Glutamatergic neuron (in vitro differentiated cells): ENCODE results near the gene NOS1AP. TPM values are rescaled to one million over a fixed set of nuclear protein-coding genes. Genes with fewer than 3 reads are reported as not detected.

Experiments
- DNase-seq: peaks from one replicate; pipeline ENCODE4 v3.0.0; 2022
- H3K27ac Mint-ChIP-seq: one replicate; pipeline ENCODE4 v1.8.0; 2020; ENCODE audit warnings: mild to moderate bottlenecking, mixed read lengths, inconsistent platforms; ENCODE audit not compliant: unreplicated experiment
- H3K27me3 Mint-ChIP-seq: one replicate; pipeline ENCODE4 v1.8.0; 2020; ENCODE audit warnings: mild to moderate bottlenecking, moderate library complexity, mixed read lengths, inconsistent platforms; ENCODE audit not compliant: unreplicated experiment
- H3K36me3 Mint-ChIP-seq: one replicate; pipeline ENCODE4 v1.8.0; 2020; ENCODE audit warnings: mild to moderate bottlenecking, mixed read lengths, inconsistent platforms; ENCODE audit not compliant: unreplicated experiment
- H3K4me1 Mint-ChIP-seq: one replicate; pipeline ENCODE4 v1.8.0; 2020; ENCODE audit warnings: mild to moderate bottlenecking, low read depth, mixed read lengths, inconsistent platforms; ENCODE audit not compliant: unreplicated experiment
- H3K4me3 Mint-ChIP-seq: one replicate; pipeline ENCODE4 v1.8.0; 2020; ENCODE audit warnings: mild to moderate bottlenecking, mixed read lengths, inconsistent platforms; ENCODE audit not compliant: unreplicated experiment
- H3K9me3 Mint-ChIP-seq: one replicate; pipeline ENCODE4 v1.8.0; 2020; ENCODE audit warnings: mild to moderate bottlenecking, moderate library complexity, mixed read lengths, inconsistent platforms; ENCODE audit not compliant: unreplicated experiment
- CTCF ChIP-seq: fragments of 200-600 bp; sonication (generic); IDR thresholded peaks from one replicate; pipeline ENCODE4 v1.5.0; 2021; ENCODE audit not compliant: partially characterized antibody, unreplicated experiment
- total RNA-seq: library from RNA; stranded (reverse); fragmentation: NEBNext Ultra II Directional; extraction: Animal tissue kit (Norgen Biotek cat#: 25700); gene quantifications from one replicate; pipeline ENCODE4 v1.2.1, GENCODE V29; 2021; ENCODE audit not compliant: unreplicated experiment

NOS1AP gene
- total RNA-seq, 1 donor from 2014 or later = 12.7 TPM

- Mint-ChIP-seq H3K27ac (no peak overlapping the region), H3K4me3 (no peak overlapping the region), H3K36me3 (no peaks in the 10 kb centered on the region), H3K9me3 (peaks cover 2% of the 10 kb centered on the region), H3K4me1 (peaks cover 7% of the 10 kb centered on the region), H3K27me3 (peaks cover 2% of the 10 kb centered on the region)
- no peak for TF ChIP-seq CTCF
- no peak for DNase-seq
Measured at GRCh38 chr1:162283657-162284056, 214.2 kb downstream of the NOS1AP start.

- Mint-ChIP-seq H3K9me3 (peaks cover 2% of the 10 kb centered on the region), H3K36me3 (no peaks in the 10 kb centered on the region), H3K27me3 (peaks cover 2% of the 10 kb centered on the region), H3K4me3 (no peak overlapping the region), H3K4me1 (peaks cover 5% of the 10 kb centered on the region), H3K27ac (no peak overlapping the region)
- no peak for TF ChIP-seq CTCF
- no peak for DNase-seq
Measured at GRCh38 chr1:162284206-162284955, 214.9 kb downstream of the NOS1AP start.

GRCh38 chr1:162285149-162285561 is 215.7 kb downstream of the NOS1AP start:
- TF ChIP-seq CTCF = no peak
- peaks cover 2% of the 10 kb centered on the region for H3K27me3 Mint-ChIP-seq
- DNase-seq = no peak
- H3K36me3 Mint-ChIP-seq = no peaks in the 10 kb centered on the region
- H3K9me3 Mint-ChIP-seq = peaks cover 2% of the 10 kb centered on the region
- H3K4me1 Mint-ChIP-seq = peaks cover 2% of the 10 kb centered on the region
- H3K4me3 Mint-ChIP-seq = no peak overlapping the region
- no peak overlapping the region for H3K27ac Mint-ChIP-seq

GRCh38 chr1:162291000-162291399 is 221.5 kb downstream of the NOS1AP start:
- H3K36me3 Mint-ChIP-seq = no peaks in the 10 kb centered on the region
- no peak overlapping the region for H3K4me3 Mint-ChIP-seq
- no peak overlapping the region for H3K27ac Mint-ChIP-seq
- peaks cover 2% of the 10 kb centered on the region for H3K27me3 Mint-ChIP-seq
- TF ChIP-seq CTCF = no peak
- peaks cover 2% of the 10 kb centered on the region for H3K4me1 Mint-ChIP-seq
- H3K9me3 Mint-ChIP-seq = peaks cover 2% of the 10 kb centered on the region
- DNase-seq = no peak

GRCh38 chr1:162292422-162292849 is 222.9 kb downstream of the NOS1AP start:
- Mint-ChIP-seq H3K9me3 (peaks cover 2% of the 10 kb centered on the region), H3K4me3 (no peak overlapping the region), H3K27me3 (peaks cover 2% of the 10 kb centered on the region), H3K36me3 (no peaks in the 10 kb centered on the region), H3K4me1 (peaks cover 2% of the 10 kb centered on the region), H3K27ac (no peak overlapping the region)
- TF ChIP-seq CTCF = no peak
- DNase-seq = no peak
